ENCODE data around the gene SLC41A1. TPM values are rescaled to one million over a fixed set of nuclear protein-coding genes. Genes with fewer than 3 reads are reported as not detected.

The SLC41A1 gene
- total RNA-seq, 2 experiments from 2014 or later = 13.3 to 16.7 TPM

Other genes with a start within 250 kb of the SLC41A1 start
- 10 to 100 TPM; 70.9 to 79.7 TPM for gene ELK4, start 181.2 kb downstream of the SLC41A1 start, total RNA-seq
- not detected for gene SLC45A3, start 132.7 kb downstream of the SLC41A1 start, total RNA-seq
- gene NUCKS1, start 63.0 kb downstream of the SLC41A1 start, total RNA-seq = 100 to 1,000 TPM; 179 to 211 TPM
- gene RAB29, start 37.7 kb downstream of the SLC41A1 start, total RNA-seq = 10 to 100 TPM; 51.0 to 61.4 TPM
- gene PM20D1, start 36.9 kb upstream of the SLC41A1 start, total RNA-seq = under 1 TPM; 0.30 to 0.44 TPM
- not detected for gene SLC26A9, start 130.3 kb upstream of the SLC41A1 start, total RNA-seq
- gene RAB7B, start 190.2 kb upstream of the SLC41A1 start, total RNA-seq = not detected
- gene CTSE, start 210.7 kb upstream of the SLC41A1 start, total RNA-seq = not detected
- gene RHEX, start 240.0 kb upstream of the SLC41A1 start, total RNA-seq = not detected

All from activated CD8-positive, alpha-beta memory T cell treated with anti-CD3 and anti-CD28 coated beads, Interleukin-2, amount 10 ng/mL, durations not matched to agents 7 days and 5 days (primary cell).